Measurements from ENCODE around the gene SPARC.
"Not testable (repeated sequence)": the region's sequence is repeated elsewhere in the genome, so short reads cannot be mapped to it uniquely, and the experiment has no call there.

SPARC gene

DNA sequence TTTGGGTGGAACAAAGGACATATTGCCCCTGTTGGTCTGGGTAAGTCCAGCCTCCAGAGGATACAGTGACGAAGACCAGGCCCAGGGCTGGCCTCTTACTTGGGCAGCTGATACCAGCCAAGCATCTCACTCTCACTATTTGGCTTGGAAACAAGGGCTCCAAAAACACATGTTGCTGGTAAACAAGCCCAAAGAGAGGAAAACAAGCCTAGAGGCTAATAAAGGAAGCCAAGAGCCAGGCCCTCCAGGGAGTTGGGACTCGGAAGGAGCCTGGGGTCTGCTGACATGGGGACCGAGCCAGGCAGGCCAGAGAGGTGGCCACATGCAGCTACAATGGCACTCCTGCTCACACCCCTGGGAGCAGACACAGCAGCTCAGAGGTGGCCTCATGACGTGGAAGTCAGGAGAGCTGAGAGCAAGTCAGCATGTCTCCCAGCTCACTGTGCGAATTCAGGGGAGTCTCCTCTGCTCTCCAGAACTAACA, 5.7 kb downstream of the SPARC start:
- H3K4me3 ChIP-seq (ENCODE audit: low read depth, low read length), result no peak overlapping the region

DNA sequence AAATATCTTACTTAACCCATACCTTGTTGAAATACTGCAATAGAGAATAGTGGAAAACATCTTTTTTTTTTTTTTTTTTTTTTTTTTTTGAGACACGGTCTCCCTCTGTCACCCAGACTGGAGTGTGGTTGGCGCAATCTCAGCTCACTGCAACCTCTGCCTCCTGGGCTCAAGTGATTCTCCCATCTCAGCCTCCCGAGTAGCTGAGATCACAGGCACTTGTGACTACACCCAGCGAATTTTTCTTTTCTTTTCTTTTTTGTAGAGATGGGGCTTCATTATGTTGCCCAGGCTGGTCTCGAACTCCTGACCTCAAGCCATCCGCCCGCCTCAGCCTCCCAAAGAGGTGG, 6.6 kb downstream of the SPARC start:
- in situ Hi-C loops (cut with HindIII; ENCODE audit: low sequenced_read_pairs); DNase-seq (ENCODE audit: low read depth, low spot score); H3K4me3 ChIP-seq (ENCODE audit: low read depth, low read length): not testable (repeated sequence)

More for the DNA sequence above, 5.7 kb downstream of the SPARC start:
- DNase-seq (ENCODE audit: low read depth, low spot score), result no peak
- in situ Hi-C loops (cut with HindIII; ENCODE audit: low sequenced_read_pairs), result no loop called here
- TF ChIP-seq, protein P1, sequence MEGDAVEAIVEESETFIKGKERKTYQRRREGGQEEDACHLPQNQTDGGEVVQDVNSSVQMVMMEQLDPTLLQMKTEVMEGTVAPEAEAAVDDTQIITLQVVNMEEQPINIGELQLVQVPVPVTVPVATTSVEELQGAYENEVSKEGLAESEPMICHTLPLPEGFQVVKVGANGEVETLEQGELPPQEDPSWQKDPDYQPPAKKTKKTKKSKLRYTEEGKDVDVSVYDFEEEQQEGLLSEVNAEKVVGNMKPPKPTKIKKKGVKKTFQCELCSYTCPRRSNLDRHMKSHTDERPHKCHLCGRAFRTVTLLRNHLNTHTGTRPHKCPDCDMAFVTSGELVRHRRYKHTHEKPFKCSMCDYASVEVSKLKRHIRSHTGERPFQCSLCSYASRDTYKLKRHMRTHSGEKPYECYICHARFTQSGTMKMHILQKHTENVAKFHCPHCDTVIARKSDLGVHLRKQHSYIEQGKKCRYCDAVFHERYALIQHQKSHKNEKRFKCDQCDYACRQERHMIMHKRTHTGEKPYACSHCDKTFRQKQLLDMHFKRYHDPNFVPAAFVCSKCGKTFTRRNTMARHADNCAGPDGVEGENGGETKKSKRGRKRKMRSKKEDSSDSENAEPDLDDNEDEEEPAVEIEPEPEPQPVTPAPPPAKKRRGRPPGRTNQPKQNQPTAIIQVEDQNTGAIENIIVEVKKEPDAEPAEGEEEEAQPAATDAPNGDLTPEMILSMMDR (IDR thresholded peaks at IDR 0.05; ENCODE audit: low read depth, low read length), result no peak

DNA sequence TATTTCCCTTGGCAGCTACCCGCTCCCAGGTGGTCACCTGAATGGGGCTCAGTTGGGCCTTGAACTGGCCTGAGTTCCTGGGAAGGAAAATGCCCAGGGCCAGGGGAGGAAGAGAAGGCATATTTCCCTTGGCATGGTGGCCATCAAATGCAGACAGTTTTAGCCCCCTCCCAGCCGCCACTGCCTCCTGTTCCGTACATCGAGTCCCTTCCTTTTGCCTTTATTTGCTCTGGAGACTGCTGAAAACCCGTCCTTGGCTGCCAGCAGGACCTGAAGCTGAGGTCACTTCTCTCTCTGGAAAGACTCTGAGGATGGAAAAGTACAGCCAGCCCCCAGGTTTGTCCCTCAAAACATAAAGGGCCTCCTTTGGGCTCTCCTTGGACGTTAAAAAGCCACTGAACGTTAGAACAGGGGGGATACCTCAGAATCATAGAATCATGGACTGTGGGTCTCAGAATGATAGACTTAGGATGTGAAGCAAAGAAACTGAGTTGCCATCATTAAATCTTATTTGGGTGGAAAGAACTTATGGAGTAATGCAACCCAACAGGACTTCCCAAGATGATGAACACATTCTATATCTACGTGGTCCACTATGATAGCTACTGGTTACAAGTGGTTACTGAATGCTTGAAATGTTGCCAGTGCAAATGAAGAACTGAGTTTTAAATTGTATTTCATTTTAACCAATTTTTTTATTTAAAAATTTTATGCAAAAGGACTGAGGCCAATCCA, 7.1 kb downstream of the SPARC start:
- no peak overlapping the region for H3K4me3 ChIP-seq (ENCODE audit: low read depth, low read length)
- DNase-seq (ENCODE audit: low read depth, low spot score), result no peak

DNA sequence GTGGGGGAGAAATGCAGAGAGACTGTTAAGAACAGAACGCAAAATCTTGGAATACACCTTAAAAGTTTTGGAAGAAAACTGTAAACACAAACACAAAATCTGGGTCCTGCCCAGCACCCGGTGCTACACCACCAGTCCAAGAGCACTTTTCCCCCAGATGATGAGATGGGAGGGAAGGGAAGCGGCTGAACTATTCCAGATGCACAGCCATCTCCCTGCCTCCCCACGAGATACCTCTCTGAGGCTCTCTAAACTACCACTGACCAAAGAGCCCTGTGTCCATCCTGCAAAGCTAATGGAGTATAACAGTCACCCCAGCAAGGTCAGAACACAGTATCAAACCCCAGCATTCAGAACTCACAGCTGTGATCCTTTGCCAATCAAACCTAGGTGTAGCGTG, 8.0 kb downstream of the SPARC start:
- in situ Hi-C loops (cut with HindIII; ENCODE audit: low sequenced_read_pairs), result no loop called here
- no peak for DNase-seq (ENCODE audit: low read depth, low spot score)
- TF ChIP-seq, protein P1 (IDR thresholded peaks at IDR 0.05; ENCODE audit: low read depth, low read length), result no peak
- no peak overlapping the region for H3K4me3 ChIP-seq (ENCODE audit: low read depth, low read length)

More for the DNA sequence above, 7.1 kb downstream of the SPARC start:
- in situ Hi-C loops (cut with HindIII; ENCODE audit: low sequenced_read_pairs), result no loop called here
- TF ChIP-seq, protein P1 (IDR thresholded peaks at IDR 0.05; ENCODE audit: low read depth, low read length), result no peak

DNA sequence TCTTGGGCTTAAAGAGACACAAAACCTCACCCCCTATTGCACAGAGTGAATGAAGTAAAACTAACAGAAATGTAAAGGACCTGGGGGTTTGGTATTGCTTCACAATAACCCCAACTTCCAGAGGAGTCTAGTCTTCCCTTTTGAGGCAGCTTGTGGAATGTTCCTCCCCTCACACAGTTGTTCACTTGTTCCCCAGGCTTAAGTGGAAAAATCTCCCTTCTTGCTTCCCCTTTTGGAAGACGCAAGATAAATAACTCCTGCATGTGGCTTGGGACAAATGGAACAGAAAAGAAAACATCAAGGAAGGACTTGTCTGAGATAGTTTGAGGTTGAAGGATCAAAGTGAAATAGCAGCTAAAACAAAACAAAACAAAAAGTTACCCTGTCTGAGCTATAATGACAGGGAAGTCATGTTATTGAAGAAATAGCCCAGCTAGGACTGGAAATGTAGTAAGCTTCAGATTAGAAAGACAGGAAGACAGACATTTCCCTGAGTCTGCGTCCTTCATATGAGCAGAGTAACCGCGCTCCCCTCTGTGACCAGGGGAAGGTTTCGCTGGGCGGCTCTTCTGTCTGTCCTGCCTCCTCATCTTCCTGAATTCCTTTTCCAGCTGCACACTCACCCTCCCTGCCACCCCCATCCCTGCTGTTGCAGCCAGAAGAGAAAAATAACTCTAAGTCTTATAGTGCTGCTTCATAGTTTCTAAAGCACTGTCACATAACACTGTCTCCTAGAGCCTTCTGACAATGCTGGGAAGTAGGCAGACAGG, 8.8 kb downstream of the SPARC start:
- TF ChIP-seq, protein P1 (IDR thresholded peaks at IDR 0.05; ENCODE audit: low read depth, low read length), result no peak
- no peak for DNase-seq (ENCODE audit: low read depth, low spot score)
- H3K4me3 ChIP-seq (ENCODE audit: low read depth, low read length), result no peak overlapping the region
- in situ Hi-C loops (cut with HindIII; ENCODE audit: low sequenced_read_pairs), result no loop called here

DNA sequence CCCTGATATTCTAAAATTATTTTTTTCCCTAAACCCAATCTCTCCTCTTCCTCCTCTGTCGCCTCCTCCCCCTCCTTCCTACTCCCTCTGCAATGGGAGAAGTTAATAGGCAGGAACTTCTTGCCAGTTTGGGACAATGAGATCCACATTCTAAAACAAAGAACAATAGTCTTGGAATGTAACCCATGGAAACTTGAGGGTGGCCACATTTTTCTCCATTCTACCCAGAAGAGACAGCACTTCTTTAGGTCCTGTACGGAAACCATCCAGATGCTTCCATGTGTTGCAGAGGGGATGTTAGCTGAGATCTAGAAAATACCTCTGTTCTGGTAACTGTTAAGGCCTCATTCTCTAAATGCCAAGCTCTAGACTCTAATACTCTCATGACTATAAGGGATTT, 10.0 kb downstream of the SPARC start:
- no peak for DNase-seq (ENCODE audit: low read depth, low spot score)
- TF ChIP-seq, protein P1 (IDR thresholded peaks at IDR 0.05; ENCODE audit: low read depth, low read length), result no peak

DNA sequence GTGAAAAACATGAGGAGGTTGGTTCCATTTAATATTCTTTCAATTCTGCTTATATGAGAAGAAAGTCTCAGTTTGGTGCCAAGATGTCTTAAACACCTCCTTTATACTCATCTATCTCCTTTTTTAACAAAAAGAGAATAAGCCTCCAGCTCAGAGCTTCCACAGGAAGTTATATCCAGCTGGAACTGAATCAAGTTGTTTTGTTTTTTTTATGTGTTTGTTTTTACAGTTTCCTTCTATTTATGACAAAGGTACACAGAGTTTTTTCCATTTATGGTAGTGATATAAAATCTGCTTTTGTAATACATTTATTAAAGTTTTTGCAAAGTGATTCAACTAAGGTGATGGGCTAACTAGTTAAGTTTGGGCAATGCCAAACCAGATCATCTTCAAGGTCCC, 10.4 kb downstream of the SPARC start:
- DNase-seq (ENCODE audit: low read depth, low spot score), result no peak
- no peak overlapping the region for H3K4me3 ChIP-seq (ENCODE audit: low read depth, low read length)
- in situ Hi-C loops (cut with HindIII; ENCODE audit: low sequenced_read_pairs), result no loop called here
- TF ChIP-seq, protein P1 (IDR thresholded peaks at IDR 0.05; ENCODE audit: low read depth, low read length), result no peak

More for the DNA sequence above, 10.0 kb downstream of the SPARC start:
- H3K4me3 ChIP-seq (ENCODE audit: low read depth, low read length), result no peak overlapping the region
- in situ Hi-C loops (cut with HindIII; ENCODE audit: low sequenced_read_pairs), result no loop called here

Measured in astrocyte of the spinal cord (primary cell).